ENCODE results near the gene ZDHHC13. TPM values are rescaled to one million over a fixed set of nuclear protein-coding genes. Genes with fewer than 3 reads are reported as not detected.

Gene ZDHHC13
- total and polyA plus RNA-seq, 10 of the 15 experiments (the other 5 are each of a cell fraction or from before 2014, with no cell fraction given) = 8.5 to 34.2 (median 20.4) TPM

GRCh38 chr11:19116971-19117759, at the start of gene ZDHHC13 (continued):
- TF ChIP-seq, protein P1, sequence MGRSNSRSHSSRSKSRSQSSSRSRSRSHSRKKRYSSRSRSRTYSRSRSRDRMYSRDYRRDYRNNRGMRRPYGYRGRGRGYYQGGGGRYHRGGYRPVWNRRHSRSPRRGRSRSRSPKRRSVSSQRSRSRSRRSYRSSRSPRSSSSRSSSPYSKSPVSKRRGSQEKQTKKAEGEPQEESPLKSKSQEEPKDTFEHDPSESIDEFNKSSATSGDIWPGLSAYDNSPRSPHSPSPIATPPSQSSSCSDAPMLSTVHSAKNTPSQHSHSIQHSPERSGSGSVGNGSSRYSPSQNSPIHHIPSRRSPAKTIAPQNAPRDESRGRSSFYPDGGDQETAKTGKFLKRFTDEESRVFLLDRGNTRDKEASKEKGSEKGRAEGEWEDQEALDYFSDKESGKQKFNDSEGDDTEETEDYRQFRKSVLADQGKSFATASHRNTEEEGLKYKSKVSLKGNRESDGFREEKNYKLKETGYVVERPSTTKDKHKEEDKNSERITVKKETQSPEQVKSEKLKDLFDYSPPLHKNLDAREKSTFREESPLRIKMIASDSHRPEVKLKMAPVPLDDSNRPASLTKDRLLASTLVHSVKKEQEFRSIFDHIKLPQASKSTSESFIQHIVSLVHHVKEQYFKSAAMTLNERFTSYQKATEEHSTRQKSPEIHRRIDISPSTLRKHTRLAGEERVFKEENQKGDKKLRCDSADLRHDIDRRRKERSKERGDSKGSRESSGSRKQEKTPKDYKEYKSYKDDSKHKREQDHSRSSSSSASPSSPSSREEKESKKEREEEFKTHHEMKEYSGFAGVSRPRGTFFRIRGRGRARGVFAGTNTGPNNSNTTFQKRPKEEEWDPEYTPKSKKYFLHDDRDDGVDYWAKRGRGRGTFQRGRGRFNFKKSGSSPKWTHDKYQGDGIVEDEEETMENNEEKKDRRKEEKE (IDR thresholded peaks at IDR 0.05) = no peak
- TF ChIP-seq SREBF2 (IDR thresholded peaks at IDR 0.05; ENCODE audit: low read length) (no peak), BMI1 (IDR thresholded peaks at IDR 0.05; ENCODE audit: borderline replicate concordance) (no peak), SKIL (IDR thresholded peaks at IDR 0.05; ENCODE audit: low read depth, poor library complexity, severe bottlenecking) (no peak), SREBF1 (IDR thresholded peaks at IDR 0.05; ENCODE audit: low read length) (no peak), NFIC (IDR thresholded peaks at IDR 0.05; ENCODE audit: low read depth, low read length) (no peak), ZBED1 (IDR thresholded peaks at IDR 0.05; ENCODE audit: borderline replicate concordance) (no peak), CREB1 (IDR thresholded peaks at IDR 0.05; ENCODE audit: low read depth) (0 out of 2 replicates have a peak, but pooled peaks have one; percentile 18), ZSCAN29 (IDR thresholded peaks at IDR 0.05) (no peak), MAX (IDR thresholded peaks at IDR 0.05; ENCODE audit: low read depth, low read length) (peak; percentile 16)
- TF ChIP-seq, protein P2, sequence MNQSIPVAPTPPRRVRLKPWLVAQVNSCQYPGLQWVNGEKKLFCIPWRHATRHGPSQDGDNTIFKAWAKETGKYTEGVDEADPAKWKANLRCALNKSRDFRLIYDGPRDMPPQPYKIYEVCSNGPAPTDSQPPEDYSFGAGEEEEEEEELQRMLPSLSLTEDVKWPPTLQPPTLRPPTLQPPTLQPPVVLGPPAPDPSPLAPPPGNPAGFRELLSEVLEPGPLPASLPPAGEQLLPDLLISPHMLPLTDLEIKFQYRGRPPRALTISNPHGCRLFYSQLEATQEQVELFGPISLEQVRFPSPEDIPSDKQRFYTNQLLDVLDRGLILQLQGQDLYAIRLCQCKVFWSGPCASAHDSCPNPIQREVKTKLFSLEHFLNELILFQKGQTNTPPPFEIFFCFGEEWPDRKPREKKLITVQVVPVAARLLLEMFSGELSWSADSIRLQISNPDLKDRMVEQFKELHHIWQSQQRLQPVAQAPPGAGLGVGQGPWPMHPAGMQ (IDR thresholded peaks at IDR 0.05; ENCODE audit: borderline replicate concordance) = no peak
